H54 (cell line): ENCODE results near the gene TMC1.
"Not testable (repeated sequence)": the region's sequence is repeated elsewhere in the genome, so short reads cannot be mapped to it uniquely, and the experiment has no call there.

Experiments used
- DNase-seq: peaks from one replicate; pipeline ENCODE4 v3.0.0; 2011; ENCODE audit warnings: low spot score, mixed read lengths; ENCODE audit not compliant: insufficient read length
- FAIRE-seq: peaks from 3 replicates; lab custom pipeline; 2011; peaks lifted over from hg19 to GRCh38; lab: Jason Lieb, UNC
- POLR2A ChIP-seq: IDR thresholded peaks from 2 replicates; pipeline ENCODE4 v1.6.1; 2011; ENCODE audit warnings: low read depth, mild to moderate bottlenecking, low read length

The TMC1 gene

GRCh38 chr9:72779614-72780013 is 258.2 kb downstream of the TMC1 start:
- FAIRE-seq (no peak), DNase-seq (no peak)
- TF ChIP-seq POLR2A: no peak

- FAIRE-seq (no peak), DNase-seq (no peak)
- no peak for TF ChIP-seq POLR2A
Observed at GRCh38 chr9:72786948-72787347, 265.5 kb downstream of the TMC1 start.

- no peak for DNase-seq
- no peak for TF ChIP-seq POLR2A
- FAIRE-seq: no peak
Observed at GRCh38 chr9:72788966-72789735, 267.7 kb downstream of the TMC1 start.

GRCh38 chr9:72789885-72790284 is 268.5 kb downstream of the TMC1 start:
- FAIRE-seq (no peak), DNase-seq (no peak)
- TF ChIP-seq POLR2A: no peak

GRCh38 chr9:72790989-72791388 is 269.6 kb downstream of the TMC1 start:
- no peak for FAIRE-seq
- no peak for TF ChIP-seq POLR2A
- no peak for DNase-seq

- peak; percentile 80 for FAIRE-seq
- no peak for DNase-seq
- no peak for TF ChIP-seq POLR2A
Observed at GRCh38 chr9:72791436-72791835, 270.0 kb downstream of the TMC1 start.

- no peak for DNase-seq
- TF ChIP-seq POLR2A: no peak
- FAIRE-seq: peak; percentile 50
Observed at GRCh38 chr9:72794946-72795345, 273.5 kb downstream of the TMC1 start.

GRCh38 chr9:72800328-72800994 is 279.1 kb downstream of the TMC1 start:
- FAIRE-seq: no peak
- TF ChIP-seq POLR2A: no peak
- no peak for DNase-seq

- TF ChIP-seq POLR2A: no peak
- FAIRE-seq (no peak), DNase-seq (no peak)
Observed at GRCh38 chr9:72805238-72805637, 283.8 kb downstream of the TMC1 start.

GRCh38 chr9:72806313-72806809 is 285.0 kb downstream of the TMC1 start:
- not testable (repeated sequence) for FAIRE-seq

GRCh38 chr9:72807765-72808445 is 286.5 kb downstream of the TMC1 start:
- DNase-seq (no peak), FAIRE-seq (peak; percentile 66)
- no peak for TF ChIP-seq POLR2A

More at GRCh38 chr9:72806313-72806809, 285.0 kb downstream of the TMC1 start:
- DNase-seq: not testable (repeated sequence)

- no peak for FAIRE-seq
- no peak for TF ChIP-seq POLR2A
- DNase-seq: no peak
Observed at GRCh38 chr9:72808446-72808768, 287.0 kb downstream of the TMC1 start.

- FAIRE-seq (no peak), DNase-seq (no peak)
- TF ChIP-seq POLR2A: no peak
Observed at GRCh38 chr9:72809586-72809985, 288.2 kb downstream of the TMC1 start.

GRCh38 chr9:72812559-72813111 is 291.2 kb downstream of the TMC1 start:
- FAIRE-seq: no peak
- no peak for TF ChIP-seq POLR2A
- no peak for DNase-seq
